ENCODE measurements around the gene RHOJ. TPM values are rescaled to one million over a fixed set of nuclear protein-coding genes. Genes with fewer than 3 reads are reported as not detected.
A peak's percentile ranks its signal among the peaks of the same experiment; 100 is the strongest.
"Not testable (repeated sequence)": the region's sequence is repeated elsewhere in the genome, so short reads cannot be mapped to it uniquely, and the experiment has no call there.

Gene RHOJ
- total RNA-seq, 2 donors from 2014 or later: not detected

DNA sequence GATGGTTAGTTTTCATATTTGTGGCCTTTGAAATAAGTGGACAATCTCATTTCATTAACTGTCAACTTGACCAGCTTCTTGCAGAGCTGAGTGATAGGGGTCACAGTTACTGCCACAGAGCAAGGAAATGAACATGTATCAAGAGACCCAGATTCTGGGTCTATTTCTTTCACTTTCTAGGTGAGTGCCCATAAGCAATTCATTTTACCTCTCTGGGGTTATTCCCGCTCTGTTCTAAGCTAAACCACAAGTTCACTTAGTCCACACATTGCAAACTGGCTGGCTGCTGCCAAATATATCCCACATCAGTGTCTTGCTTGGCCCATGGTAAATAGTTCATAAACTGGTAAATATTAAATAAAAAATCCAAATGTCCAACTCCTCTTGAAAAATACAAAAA, 84.6 kb downstream of the RHOJ start:
- H3K27ac Mint-ChIP-seq: no peak overlapping the region
- H3K9me3 Mint-ChIP-seq: no peaks in the 10 kb centered on the region
- ATAC-seq (replicated peaks): peak; percentile 47
- no peaks in the 10 kb centered on the region for H3K36me3 Mint-ChIP-seq (ENCODE audit: low read depth)
- H3K27me3 Mint-ChIP-seq: peaks cover 24% of the 10 kb centered on the region
- H3K4me1 Mint-ChIP-seq: no peaks in the 10 kb centered on the region
- H3K4me3 Mint-ChIP-seq: no peak overlapping the region

DNA sequence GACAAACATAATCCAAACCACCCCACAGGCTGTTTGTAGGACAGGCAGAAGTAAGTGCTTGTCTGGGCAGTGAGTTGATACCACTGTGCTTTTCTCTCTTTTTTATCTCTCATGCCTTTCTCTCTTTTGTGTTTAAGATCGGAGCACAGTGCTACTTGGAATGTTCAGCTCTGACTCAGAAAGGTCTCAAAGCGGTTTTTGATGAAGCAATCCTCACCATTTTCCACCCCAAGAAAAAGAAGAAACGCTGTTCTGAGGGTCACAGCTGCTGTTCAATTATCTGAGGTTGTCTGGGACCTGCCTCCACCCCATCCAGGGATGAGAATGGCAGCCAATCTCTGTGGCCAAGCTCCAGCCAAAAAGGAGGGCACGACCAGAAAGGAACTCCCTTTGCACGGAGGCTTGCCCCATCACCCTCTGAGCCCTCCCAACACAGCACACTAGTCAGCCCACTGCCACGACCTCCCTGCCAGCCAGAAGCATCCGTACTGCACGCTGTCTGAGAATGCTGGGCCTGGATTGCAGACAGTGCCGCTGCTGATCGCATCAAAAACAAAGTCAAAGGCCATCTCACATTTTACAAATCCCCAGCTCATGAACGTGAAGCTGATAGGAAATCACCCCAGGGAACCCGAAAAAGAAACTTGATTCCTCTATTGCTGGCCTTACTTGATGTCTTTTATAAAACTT, 86.6 kb downstream of the RHOJ start:
- Mint-ChIP-seq H3K4me3 (no peak overlapping the region), H3K27ac (no peak overlapping the region), H3K4me1 (peaks cover 6% of the 10 kb centered on the region), H3K9me3 (no peaks in the 10 kb centered on the region), H3K27me3 (peaks cover 29% of the 10 kb centered on the region), H3K36me3 (ENCODE audit: low read depth) (no peaks in the 10 kb centered on the region)
- no peak for ATAC-seq (replicated peaks)

DNA sequence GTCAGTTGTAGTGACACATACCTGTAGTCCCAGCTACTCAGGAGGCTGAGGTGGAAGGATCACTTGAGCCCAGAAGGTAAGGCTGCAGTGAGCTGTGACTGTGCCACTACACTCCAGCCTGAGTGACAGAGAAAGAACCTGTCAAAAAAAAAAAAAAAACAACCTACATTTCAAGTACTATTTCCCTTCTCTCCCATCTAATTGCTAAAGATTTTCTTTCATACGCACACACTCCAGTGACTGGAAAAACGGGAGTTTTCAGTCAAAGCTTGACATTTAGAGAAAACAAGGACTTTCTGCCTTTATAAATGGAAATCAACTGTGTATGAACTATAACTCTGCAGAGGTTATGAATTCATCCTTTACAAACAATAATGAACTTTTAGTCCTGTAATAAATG, 88.6 kb downstream of the RHOJ start:
- no peaks in the 10 kb centered on the region for H3K36me3 Mint-ChIP-seq (ENCODE audit: low read depth)
- peaks cover 6% of the 10 kb centered on the region for H3K4me1 Mint-ChIP-seq
- ATAC-seq (replicated peaks): no peak
- no peaks in the 10 kb centered on the region for H3K9me3 Mint-ChIP-seq
- H3K4me3 Mint-ChIP-seq: no peak overlapping the region
- peaks cover 29% of the 10 kb centered on the region for H3K27me3 Mint-ChIP-seq
- no peak overlapping the region for H3K27ac Mint-ChIP-seq

DNA sequence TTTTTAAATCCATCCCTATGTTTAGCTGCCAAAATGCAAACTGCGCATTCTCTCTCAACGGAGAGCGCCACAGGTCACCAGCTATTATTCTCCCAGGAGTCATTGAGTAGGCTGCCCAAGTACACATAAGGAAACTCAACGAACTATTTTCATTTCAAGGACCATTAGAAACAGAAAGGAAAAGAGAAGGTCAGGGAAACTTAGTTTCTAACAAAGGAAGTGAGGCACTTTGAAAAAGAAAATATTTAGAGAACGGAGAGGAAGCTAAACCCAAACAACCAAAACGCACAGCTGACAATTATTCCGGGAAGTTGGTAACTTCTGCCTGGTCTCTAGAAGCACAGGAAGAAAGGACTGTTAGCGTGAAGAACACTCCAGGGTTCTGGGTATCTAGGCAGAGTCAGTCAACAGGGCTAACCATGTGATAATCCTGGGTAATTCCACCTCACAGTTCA, 91.0 kb downstream of the RHOJ start:
- peak overlapping the region; percentile 54 for H3K4me3 Mint-ChIP-seq
- no peaks in the 10 kb centered on the region for H3K36me3 Mint-ChIP-seq (ENCODE audit: low read depth)
- peaks cover 6% of the 10 kb centered on the region for H3K4me1 Mint-ChIP-seq
- H3K27ac Mint-ChIP-seq: peak overlapping the region; percentile 60
- peaks cover 29% of the 10 kb centered on the region for H3K27me3 Mint-ChIP-seq
- peak; percentile 7 for ATAC-seq (replicated peaks)
- no peaks in the 10 kb centered on the region for H3K9me3 Mint-ChIP-seq

DNA sequence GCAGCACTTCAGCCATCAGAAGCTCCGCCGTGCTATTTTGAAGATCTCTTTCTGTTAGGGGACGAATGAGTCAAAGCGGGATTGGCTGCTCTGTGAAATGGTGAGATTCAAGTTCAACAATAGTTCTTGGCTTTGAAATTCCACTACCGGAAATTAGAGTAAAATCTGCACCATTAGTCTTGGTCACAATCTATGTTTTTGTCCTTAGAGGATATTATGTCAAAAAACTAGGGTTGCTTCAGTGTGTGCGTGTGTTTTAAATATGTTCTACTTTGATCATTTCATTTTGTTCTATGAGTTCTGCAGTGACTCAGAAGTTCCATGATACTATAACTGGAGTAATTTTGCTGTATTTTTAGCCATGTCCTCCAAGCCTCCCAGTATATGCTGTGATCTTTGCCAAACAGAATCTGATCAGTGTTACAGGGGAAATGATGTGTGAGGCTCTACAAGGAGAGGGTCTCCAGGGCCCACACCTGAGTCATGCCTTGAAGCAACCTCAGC, 91.9 kb downstream of the RHOJ start:
- no peaks in the 10 kb centered on the region for H3K9me3 Mint-ChIP-seq
- H3K27ac Mint-ChIP-seq: peak overlapping the region; percentile 60
- H3K4me1 Mint-ChIP-seq: peaks cover 6% of the 10 kb centered on the region
- H3K36me3 Mint-ChIP-seq (ENCODE audit: low read depth): no peaks in the 10 kb centered on the region
- ATAC-seq (replicated peaks): peak; percentile 79
- H3K4me3 Mint-ChIP-seq: peak overlapping the region; percentile 54
- peaks cover 24% of the 10 kb centered on the region for H3K27me3 Mint-ChIP-seq

DNA sequence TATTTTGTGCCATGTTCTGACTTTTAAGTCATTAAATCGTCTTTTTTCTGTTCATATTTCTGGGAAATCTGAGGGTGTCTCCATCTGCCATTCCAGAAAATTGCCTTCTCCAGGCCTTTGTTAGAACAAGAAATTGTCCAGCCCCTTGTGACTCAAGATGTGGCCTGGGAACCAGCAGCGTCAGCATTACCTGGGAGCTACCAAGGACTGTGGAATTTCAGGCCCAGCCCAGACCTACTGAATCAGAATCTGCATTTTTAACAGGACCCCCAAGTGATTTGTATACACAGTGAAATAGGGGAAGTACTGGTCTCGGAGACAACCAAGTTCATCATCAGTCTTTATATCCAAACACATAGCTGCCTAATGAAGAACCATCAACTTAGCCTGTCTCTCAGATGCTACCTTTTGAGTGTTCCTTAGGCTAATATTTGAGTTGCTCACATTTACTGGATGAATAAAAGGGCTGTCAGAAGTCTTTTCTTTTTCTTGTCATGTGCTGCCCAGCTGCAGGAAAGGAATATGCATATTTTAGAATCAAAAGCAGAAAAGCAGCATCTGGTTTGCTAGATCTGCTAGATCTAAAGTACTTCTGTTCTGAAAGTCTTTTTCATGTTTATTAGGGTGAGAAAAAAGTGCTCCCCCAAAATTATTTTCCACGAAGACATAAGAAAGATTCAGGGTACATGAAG, 93.3 kb downstream of the RHOJ start:
- no peaks in the 10 kb centered on the region for H3K36me3 Mint-ChIP-seq (ENCODE audit: low read depth)
- peaks cover 22% of the 10 kb centered on the region for H3K27me3 Mint-ChIP-seq
- peaks cover 6% of the 10 kb centered on the region for H3K4me1 Mint-ChIP-seq
- H3K9me3 Mint-ChIP-seq: no peaks in the 10 kb centered on the region
- H3K27ac Mint-ChIP-seq: no peak overlapping the region
- H3K4me3 Mint-ChIP-seq: no peak overlapping the region
- no peak for ATAC-seq (replicated peaks)

DNA sequence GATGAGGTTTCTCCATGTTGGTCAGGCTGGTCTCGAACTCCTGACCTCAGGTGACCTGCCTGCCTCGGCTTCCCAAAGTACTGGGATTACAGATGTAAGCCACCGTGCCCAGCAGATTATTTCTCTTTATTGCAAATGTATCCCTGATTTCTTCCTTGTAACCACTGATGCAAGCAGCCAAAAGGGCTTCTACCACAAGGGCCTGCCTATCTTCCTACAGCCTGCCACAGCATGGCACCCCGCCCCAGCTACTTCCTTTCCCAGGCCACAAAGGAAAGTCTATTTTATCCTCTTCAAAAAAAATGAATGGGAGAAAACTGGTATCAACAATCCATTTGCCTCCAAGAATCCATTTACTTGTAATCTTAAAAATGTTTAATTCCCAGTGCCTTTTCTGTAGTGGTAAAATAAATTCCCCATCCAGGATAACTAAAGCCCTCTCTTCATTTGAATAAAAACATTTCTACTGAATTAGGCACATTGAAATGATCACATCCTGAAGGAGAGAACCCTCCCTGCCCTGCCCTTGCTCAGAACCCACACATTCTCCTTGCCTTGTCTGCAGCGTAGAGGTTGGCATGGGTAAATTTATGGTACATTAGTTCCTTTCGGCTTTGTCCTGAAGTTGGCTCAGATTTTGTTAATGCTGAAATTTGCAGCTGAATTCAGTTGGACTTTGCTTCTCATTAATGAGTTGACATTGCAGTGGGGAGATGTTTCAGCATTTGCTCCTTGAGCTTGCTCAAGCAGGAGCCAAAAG, 95.3 kb downstream of the RHOJ start:
- H3K36me3 Mint-ChIP-seq (ENCODE audit: low read depth): no peaks in the 10 kb centered on the region
- peaks cover 6% of the 10 kb centered on the region for H3K4me1 Mint-ChIP-seq
- peaks cover 16% of the 10 kb centered on the region for H3K27me3 Mint-ChIP-seq
- no peak overlapping the region for H3K27ac Mint-ChIP-seq
- ATAC-seq (replicated peaks): no peak
- no peaks in the 10 kb centered on the region for H3K9me3 Mint-ChIP-seq
- no peak overlapping the region for H3K4me3 Mint-ChIP-seq

DNA sequence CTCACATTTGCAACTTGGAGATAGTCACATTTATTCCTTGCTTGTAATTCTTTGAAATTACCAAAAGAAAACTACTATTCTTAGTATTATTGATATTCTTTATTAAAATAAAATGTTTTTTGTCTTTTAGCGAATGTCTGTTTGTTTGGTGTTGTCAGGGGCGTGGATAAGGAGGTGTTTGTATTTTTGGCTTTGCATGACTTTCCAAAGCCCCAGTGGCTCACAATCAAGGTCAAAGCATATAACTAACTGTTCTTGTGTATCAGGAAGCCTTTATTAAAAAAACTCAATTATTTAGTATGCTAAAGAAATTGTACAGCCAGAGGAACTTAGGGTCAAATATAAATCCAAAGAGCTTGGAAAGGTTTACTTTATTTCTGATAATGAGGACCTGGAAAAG, 96.6 kb downstream of the RHOJ start:
- Mint-ChIP-seq H3K27ac (no peak overlapping the region), H3K4me1 (no peaks in the 10 kb centered on the region), H3K27me3 (peaks cover 15% of the 10 kb centered on the region), H3K9me3 (no peaks in the 10 kb centered on the region), H3K4me3 (no peak overlapping the region), H3K36me3 (ENCODE audit: low read depth) (no peaks in the 10 kb centered on the region)
- ATAC-seq (replicated peaks): no peak

DNA sequence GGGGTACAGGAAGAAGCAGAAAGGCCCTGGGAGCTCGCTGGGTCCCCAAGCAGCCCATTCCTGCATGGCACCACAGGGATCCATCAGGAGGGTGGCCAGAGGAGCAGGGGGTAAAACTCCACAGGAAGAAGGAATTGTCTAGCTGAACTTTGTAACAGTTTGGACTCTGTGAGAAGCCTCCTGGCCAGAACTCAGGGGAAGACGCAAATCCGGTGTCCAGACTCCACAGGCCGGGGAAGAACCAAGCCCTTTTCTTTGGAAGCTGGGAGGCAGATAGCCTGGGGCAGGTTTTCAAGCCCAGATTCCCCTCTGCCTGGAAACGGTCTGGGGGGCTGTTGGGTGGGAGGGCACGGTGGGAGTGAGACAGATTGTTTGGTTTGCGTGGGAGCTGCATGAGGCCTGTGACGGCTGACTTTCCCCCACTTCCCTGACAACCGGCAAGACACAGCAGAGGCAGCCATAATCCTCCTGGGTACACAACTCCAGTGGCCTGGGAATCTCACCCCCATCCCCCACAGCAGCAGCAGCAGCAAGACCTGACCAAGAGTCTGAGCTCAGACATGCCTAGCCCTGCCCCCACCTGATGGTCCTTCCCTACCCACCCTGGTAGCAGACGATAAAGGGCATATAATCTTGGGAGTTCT, 97.8 kb downstream of the RHOJ start:
- ATAC-seq (replicated peaks): no peak
- peaks cover 18% of the 10 kb centered on the region for H3K27me3 Mint-ChIP-seq

DNA sequence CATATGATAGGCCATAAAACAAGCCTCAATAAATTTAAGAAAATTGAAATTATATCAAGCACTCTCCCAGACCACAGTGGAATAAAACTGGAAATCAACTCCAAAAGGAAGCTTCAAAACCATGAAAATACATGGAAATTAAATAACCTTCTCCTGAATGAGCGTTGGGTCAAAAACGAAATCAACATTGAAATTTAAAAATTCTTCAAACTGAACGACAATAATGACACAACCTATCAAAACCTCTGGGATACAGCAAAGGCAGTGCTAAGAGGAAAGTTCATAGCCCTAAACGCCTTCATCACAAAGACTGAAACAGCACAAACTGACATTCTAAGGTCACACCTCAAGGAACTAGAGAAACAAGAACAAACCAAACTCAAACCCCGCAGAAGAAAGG, 100.2 kb downstream of the RHOJ start:
- not testable (repeated sequence) for H3K27ac Mint-ChIP-seq; H3K4me1 Mint-ChIP-seq; ATAC-seq (replicated peaks); H3K9me3 Mint-ChIP-seq; H3K4me3 Mint-ChIP-seq; H3K36me3 Mint-ChIP-seq (ENCODE audit: low read depth)
- H3K27me3 Mint-ChIP-seq: peaks cover 24% of the 10 kb centered on the region

More for the DNA sequence above, 97.8 kb downstream of the RHOJ start:
- no peaks in the 10 kb centered on the region for H3K4me1 Mint-ChIP-seq
- H3K27ac Mint-ChIP-seq: no peak overlapping the region
- H3K9me3 Mint-ChIP-seq: no peaks in the 10 kb centered on the region
- no peak overlapping the region for H3K4me3 Mint-ChIP-seq
- no peaks in the 10 kb centered on the region for H3K36me3 Mint-ChIP-seq (ENCODE audit: low read depth)

DNA sequence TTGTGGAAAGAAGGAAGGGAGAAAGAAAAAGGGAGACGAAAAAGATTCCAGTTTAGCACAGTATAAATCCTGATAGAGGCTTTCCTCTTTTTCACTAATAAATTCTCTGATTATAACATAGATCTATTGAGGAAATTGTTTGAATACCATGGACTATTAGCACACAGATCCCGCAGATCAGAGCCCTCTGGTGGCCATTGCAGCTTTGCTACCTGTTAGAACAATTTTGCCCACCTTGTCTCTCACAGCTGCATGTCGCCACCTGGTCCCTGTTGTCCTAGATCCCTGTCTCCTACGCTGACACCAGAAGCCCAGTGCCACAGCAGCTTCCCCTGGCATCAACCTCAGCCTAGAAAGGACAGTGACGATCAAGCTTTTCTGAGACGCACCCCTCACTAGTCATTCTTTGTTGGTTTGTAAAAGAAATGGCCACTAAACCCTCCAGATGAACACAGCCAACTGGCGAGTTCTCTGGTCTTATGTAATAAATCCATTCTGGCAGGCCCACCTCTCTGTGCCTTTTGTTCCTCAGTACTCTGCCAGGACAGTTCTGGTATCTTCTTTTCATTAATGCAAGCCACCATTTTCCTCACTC, 104.6 kb downstream of the RHOJ start:
- H3K4me3 Mint-ChIP-seq: no peak overlapping the region
- no peaks in the 10 kb centered on the region for H3K4me1 Mint-ChIP-seq
- H3K27ac Mint-ChIP-seq: no peak overlapping the region
- no peaks in the 10 kb centered on the region for H3K36me3 Mint-ChIP-seq (ENCODE audit: low read depth)
- peaks cover 29% of the 10 kb centered on the region for H3K27me3 Mint-ChIP-seq
- H3K9me3 Mint-ChIP-seq: no peaks in the 10 kb centered on the region
- ATAC-seq (replicated peaks): no peak

DNA sequence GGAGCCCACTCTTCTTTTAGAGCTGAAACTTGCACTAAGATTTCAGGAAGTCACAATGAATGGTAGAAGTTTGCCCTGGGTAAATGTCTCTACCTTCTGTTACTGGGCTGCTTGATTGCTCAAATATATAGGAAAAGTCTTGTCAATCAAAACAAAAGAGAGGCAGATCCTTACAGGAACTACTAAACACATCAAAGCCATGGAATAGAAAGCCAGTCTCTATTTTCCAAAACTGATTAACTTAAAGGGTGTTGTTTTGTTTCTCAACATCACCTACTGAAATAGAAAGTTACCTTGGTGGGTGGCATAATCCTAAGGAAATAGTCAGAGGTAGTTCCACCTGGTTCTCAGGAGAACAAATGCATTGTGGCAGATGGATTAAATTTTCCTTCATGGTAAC, 114.6 kb downstream of the RHOJ start, which contains the start of gene GPHB5:
Gene GPHB5, minus strand, starts transcription at position 101 of the 400 bp plus-strand sequence. CDS start 1,086 bp downstream, outside the sequence.
- Mint-ChIP-seq H3K4me3 (no peak within 1 kb of the TSS), H3K27me3 (peaks cover 16% of the 10 kb centered on the region), H3K36me3 (ENCODE audit: low read depth) (no peaks in the 10 kb centered on the region), H3K4me1 (no peaks in the 10 kb centered on the region), H3K27ac (no peak within 1 kb of the TSS), H3K9me3 (no peaks in the 10 kb centered on the region)
- no peak for ATAC-seq (replicated peaks)

DNA sequence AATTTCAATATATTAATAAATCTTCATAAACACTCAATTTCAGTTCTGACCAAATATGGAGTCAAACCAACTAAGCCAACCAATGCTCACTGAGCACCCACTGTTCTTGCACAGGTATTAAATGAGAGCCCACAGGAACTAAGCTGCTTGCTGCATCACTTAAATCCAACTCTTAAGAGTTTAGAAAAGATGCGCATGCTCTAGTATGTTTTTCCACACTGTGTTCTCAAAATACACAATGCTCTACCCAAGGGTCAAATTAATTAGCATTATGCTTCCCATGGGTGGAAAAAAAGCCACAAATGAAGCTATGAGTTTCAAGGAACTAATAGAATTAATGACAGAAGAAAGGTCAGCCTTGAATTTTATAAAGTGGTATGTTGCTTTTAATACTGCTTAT, 118.2 kb downstream of the RHOJ start:
- Mint-ChIP-seq H3K9me3 (no peaks in the 10 kb centered on the region), H3K27ac (no peak overlapping the region), H3K4me3 (no peak overlapping the region), H3K36me3 (ENCODE audit: low read depth) (no peaks in the 10 kb centered on the region), H3K4me1 (no peaks in the 10 kb centered on the region), H3K27me3 (no peaks in the 10 kb centered on the region)
- no peak for ATAC-seq (replicated peaks)

All from activated T-helper 17 cell treated with anti-CD3 and anti-CD28 coated beads, Interleukin-2, amount 50 U/mL, for 72 hours (primary cell).